ENCODE data around the gene MED13L.

The MED13L gene

GRCh38 chr12:116018282-116018681 lies 259.2 kb downstream of the MED13L start:
- Histone ChIP-seq H3K27ac (ENCODE audit: poor library complexity, severe bottlenecking) (no peak overlapping the region), H3K36me3 (ENCODE audit: low read depth) (peaks cover 60% of the 10 kb centered on the region), H3K27me3 (ENCODE audit: insufficient read depth, poor library complexity, severe bottlenecking) (no peaks in the 10 kb centered on the region), H3K9me3 (ENCODE audit: severe bottlenecking) (no peaks in the 10 kb centered on the region), H3K4me3 (ENCODE audit: severe bottlenecking) (no peak overlapping the region), H3K4me1 (ENCODE audit: insufficient read depth, poor library complexity, severe bottlenecking) (no peaks in the 10 kb centered on the region)
- ATAC-seq (ENCODE audit: low read depth) = no peak
- no peak for DNase-seq (ENCODE audit: low spot score)
- no peak for TF ChIP-seq CTCF (IDR thresholded peaks at IDR 0.05; ENCODE audit: poor library complexity, severe bottlenecking)

GRCh38 chr12:116015525-116015924 lies 262.0 kb downstream of the MED13L start:
- H3K9me3 ChIP-seq (ENCODE audit: severe bottlenecking) = no peaks in the 10 kb centered on the region
- ATAC-seq (ENCODE audit: low read depth) = peak; percentile 71; the same call in 2 of the 3 replicates
- no peak overlapping the region for H3K4me3 ChIP-seq (ENCODE audit: severe bottlenecking)
- no peak for DNase-seq (ENCODE audit: low spot score)
- H3K27me3 ChIP-seq (ENCODE audit: insufficient read depth, poor library complexity, severe bottlenecking) = no peaks in the 10 kb centered on the region
- H3K36me3 ChIP-seq (ENCODE audit: low read depth) = peaks cover 53% of the 10 kb centered on the region
- no peak overlapping the region for H3K27ac ChIP-seq (ENCODE audit: poor library complexity, severe bottlenecking)
- H3K4me1 ChIP-seq (ENCODE audit: insufficient read depth, poor library complexity, severe bottlenecking) = no peaks in the 10 kb centered on the region
- peak; percentile 73 for TF ChIP-seq CTCF (IDR thresholded peaks at IDR 0.05; ENCODE audit: poor library complexity, severe bottlenecking)

- H3K27me3 ChIP-seq (ENCODE audit: insufficient read depth, poor library complexity, severe bottlenecking) = no peaks in the 10 kb centered on the region
- TF ChIP-seq CTCF (IDR thresholded peaks at IDR 0.05; ENCODE audit: poor library complexity, severe bottlenecking) = no peak
- DNase-seq (ENCODE audit: low spot score) (no peak), ATAC-seq (ENCODE audit: low read depth) (no peak)
- no peak overlapping the region for H3K27ac ChIP-seq (ENCODE audit: poor library complexity, severe bottlenecking)
- H3K4me3 ChIP-seq (ENCODE audit: severe bottlenecking) = no peak overlapping the region
- no peaks in the 10 kb centered on the region for H3K4me1 ChIP-seq (ENCODE audit: insufficient read depth, poor library complexity, severe bottlenecking)
- H3K36me3 ChIP-seq (ENCODE audit: low read depth) = peaks cover 49% of the 10 kb centered on the region
- H3K9me3 ChIP-seq (ENCODE audit: severe bottlenecking) = no peaks in the 10 kb centered on the region
These were observed 264.7 kb downstream of the MED13L start for GRCh38 chr12:116012757-116013156.

GRCh38 chr12:116011217-116011616 lies 266.3 kb downstream of the MED13L start:
- ATAC-seq (ENCODE audit: low read depth) (no peak), DNase-seq (ENCODE audit: low spot score) (no peak)
- TF ChIP-seq CTCF (IDR thresholded peaks at IDR 0.05; ENCODE audit: poor library complexity, severe bottlenecking) = no peak
- Histone ChIP-seq H3K9me3 (ENCODE audit: severe bottlenecking) (no peaks in the 10 kb centered on the region), H3K4me1 (ENCODE audit: insufficient read depth, poor library complexity, severe bottlenecking) (no peaks in the 10 kb centered on the region), H3K27ac (ENCODE audit: poor library complexity, severe bottlenecking) (no peak overlapping the region), H3K4me3 (ENCODE audit: severe bottlenecking) (no peak overlapping the region), H3K36me3 (ENCODE audit: low read depth) (peaks cover 45% of the 10 kb centered on the region), H3K27me3 (ENCODE audit: insufficient read depth, poor library complexity, severe bottlenecking) (no peaks in the 10 kb centered on the region)

- no peaks in the 10 kb centered on the region for H3K27me3 ChIP-seq (ENCODE audit: insufficient read depth, poor library complexity, severe bottlenecking)
- no peaks in the 10 kb centered on the region for H3K9me3 ChIP-seq (ENCODE audit: severe bottlenecking)
- H3K27ac ChIP-seq (ENCODE audit: poor library complexity, severe bottlenecking) = no peak overlapping the region
- peaks cover 44% of the 10 kb centered on the region for H3K36me3 ChIP-seq (ENCODE audit: low read depth)
- H3K4me1 ChIP-seq (ENCODE audit: insufficient read depth, poor library complexity, severe bottlenecking) = no peaks in the 10 kb centered on the region
- ATAC-seq (ENCODE audit: low read depth) = no peak
- H3K4me3 ChIP-seq (ENCODE audit: severe bottlenecking) = no peak overlapping the region
- no peak for TF ChIP-seq CTCF (IDR thresholded peaks at IDR 0.05; ENCODE audit: poor library complexity, severe bottlenecking)
- DNase-seq (ENCODE audit: low spot score) = no peak
These were observed 267.0 kb downstream of the MED13L start for GRCh38 chr12:116010467-116010866.
